Subcutaneous abdominal adipose tissue (tissue), 5 donors: Measurements from ENCODE around the gene ZNF366.

Experiments used
- H3K27ac ChIP-seq: one replicate; pipeline ENCODE4 v1.7.0; 2013; ENCODE audit warnings: low read depth, mild to moderate bottlenecking, inconsistent platforms, low read length, moderate library complexity
- H3K27me3 ChIP-seq, 5 donors: one replicate each; pipeline ENCODE4 v1.7.0; 2013; ENCODE audit warnings: low read length in 5 of 5, inconsistent platforms in 1 of 5; ENCODE audit not compliant: control insufficient read depth in 5 of 5, insufficient read depth in 4 of 5
- H3K36me3 ChIP-seq, 5 donors: one replicate each; pipeline ENCODE4 v1.7.0; 2013; ENCODE audit warnings: low read length in 5 of 5; ENCODE audit not compliant: control insufficient read depth in 5 of 5, insufficient read depth in 5 of 5
- H3K4me1 ChIP-seq, 5 donors: one replicate each; pipeline ENCODE4 v1.7.0; 2013; ENCODE audit warnings: low read length in 5 of 5, mild to moderate bottlenecking in 3 of 5, moderate library complexity in 1 of 5; ENCODE audit not compliant: control insufficient read depth in 5 of 5, insufficient read depth in 5 of 5
- H3K4me3 ChIP-seq, 5 donors: one replicate each; pipeline ENCODE4 v1.7.0; 2013; ENCODE audit warnings: low read length in 5 of 5, low read depth in 1 of 5
- H3K9ac ChIP-seq, 5 donors: one replicate each; pipeline ENCODE4 v1.7.0; 2013; ENCODE audit warnings: low read length in 5 of 5, mild to moderate bottlenecking in 4 of 5, moderate library complexity in 3 of 5
- H3K9me3 ChIP-seq, 5 donors: one replicate each; pipeline ENCODE4 v1.7.0; 2013; ENCODE audit warnings: low read length in 5 of 5; ENCODE audit not compliant: control insufficient read depth in 5 of 5
- donor health status: healthy.
- donor health status: healthy.
- donor health status: healthy.
- donor health status: healthy.
- donor health status: healthy.

The ZNF366 gene

DNA sequence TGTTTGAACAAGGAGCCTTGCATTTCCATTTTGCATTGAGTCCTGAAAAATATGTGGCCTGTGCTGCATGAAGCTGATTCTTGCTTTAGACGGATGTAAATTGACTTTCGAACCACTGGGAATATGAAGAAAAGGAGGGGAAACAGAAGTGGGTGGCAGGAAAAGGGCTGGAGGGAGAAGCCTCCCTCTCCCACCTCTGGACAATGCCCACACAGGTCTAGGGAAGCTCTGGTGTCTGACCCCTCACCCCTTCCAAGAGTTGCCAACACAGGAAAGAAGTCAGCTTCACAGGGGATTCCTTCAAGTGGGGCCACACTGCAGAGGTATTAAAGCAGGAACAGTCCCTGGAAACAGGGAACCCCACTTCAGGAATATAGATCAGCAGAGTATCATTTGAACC, 52.2 kb downstream of the ZNF366 start:
- Histone ChIP-seq H3K4me3 (no peak overlapping the region), H3K9ac (no peak overlapping the region), H3K4me1 (peaks cover 24 to 69% (median 32%) of the 10 kb centered on the region in 5 donors), H3K9me3 (no peaks in the 10 kb centered on the region), H3K27me3 (peaks cover 0 to 2% (median 0%) of the 10 kb centered on the region in 5 donors), H3K36me3 (peaks cover 0 to 15% (median 5%) of the 10 kb centered on the region in 5 donors), H3K27ac (peak overlapping the region; percentile 90)

DNA sequence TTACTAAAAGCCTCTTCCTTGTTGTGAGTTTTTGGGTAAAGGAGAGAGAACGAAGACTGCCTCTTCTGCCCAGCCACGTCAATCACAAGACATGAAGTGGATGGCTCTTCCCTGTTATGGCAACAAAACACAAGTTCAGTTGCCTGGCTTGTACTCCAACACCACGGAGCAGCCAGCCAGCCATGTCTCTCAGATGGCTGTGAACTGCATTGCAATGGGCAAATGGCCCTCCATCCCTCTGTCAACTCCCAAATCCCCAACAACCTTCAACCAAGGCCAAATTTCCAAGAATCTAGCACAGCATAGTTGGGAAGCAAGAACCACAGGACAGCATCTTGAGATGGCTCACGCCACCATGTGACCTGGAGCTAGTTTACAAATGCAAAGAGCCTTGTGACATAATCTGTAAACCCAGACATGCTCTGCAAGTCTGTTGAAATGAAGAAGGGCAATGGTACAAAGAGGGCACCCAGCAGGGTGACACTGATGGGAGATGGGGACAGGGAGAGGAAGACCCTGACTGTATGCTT, 53.9 kb downstream of the ZNF366 start:
- H3K27ac ChIP-seq, result peak overlapping the region; percentile 90
- peak overlapping the region in 2 of 5 donors; percentile 17 to 32 for H3K4me3 ChIP-seq
- H3K27me3 ChIP-seq, result peaks cover 0 to 2% (median 0%) of the 10 kb centered on the region in 5 donors
- peaks cover 24 to 64% (median 28%) of the 10 kb centered on the region in 5 donors for H3K4me1 ChIP-seq
- H3K36me3 ChIP-seq, result peaks cover 0 to 11% (median 0%) of the 10 kb centered on the region in 5 donors
- H3K9ac ChIP-seq, result peak overlapping the region in 2 of 5 donors; percentile 42 to 70
- no peaks in the 10 kb centered on the region for H3K9me3 ChIP-seq

DNA sequence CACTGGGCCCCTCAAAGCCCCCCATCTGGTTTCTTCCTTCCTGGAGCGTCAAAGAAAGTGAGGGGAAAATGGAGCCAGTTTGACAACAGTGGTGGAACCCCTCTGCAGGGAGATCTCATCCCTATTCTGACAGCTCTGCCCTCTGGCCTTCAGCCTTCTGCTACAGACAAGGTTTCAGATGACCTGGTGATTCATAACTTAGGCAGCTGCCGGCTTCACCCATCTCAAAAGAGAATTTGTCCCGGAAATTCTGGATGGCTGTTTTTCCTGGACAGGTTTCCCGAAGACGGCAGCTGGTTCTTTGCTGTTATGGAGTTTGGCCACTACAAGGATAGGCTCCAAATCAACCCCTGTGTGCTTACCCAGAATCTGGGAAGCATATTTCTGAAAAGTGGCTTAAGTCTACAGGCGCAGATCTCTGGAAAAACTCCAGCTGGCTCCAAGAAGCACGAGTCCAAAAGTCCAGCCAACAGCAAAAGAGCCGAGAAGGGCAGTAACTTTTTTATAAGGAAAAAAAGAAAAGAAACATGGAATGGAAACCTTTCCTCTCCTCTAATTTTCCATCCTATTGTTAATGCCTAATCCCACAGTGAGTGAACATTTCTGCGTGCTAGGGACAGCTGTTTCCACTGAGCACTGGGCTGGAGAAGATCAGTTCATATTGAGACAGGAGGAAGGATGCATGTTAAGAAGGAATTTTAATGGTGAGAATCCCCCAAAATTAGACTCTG, 54.5 kb downstream of the ZNF366 start:
- peak overlapping the region; percentile 90 for H3K27ac ChIP-seq
- H3K9ac ChIP-seq, result peak overlapping the region in 4 of 5 donors; percentile 21 to 82 (median 56)
- no peaks in the 10 kb centered on the region for H3K9me3 ChIP-seq
- H3K27me3 ChIP-seq, result peaks cover 0 to 2% (median 0%) of the 10 kb centered on the region in 5 donors
- peaks cover 0 to 11% (median 0%) of the 10 kb centered on the region in 5 donors for H3K36me3 ChIP-seq
- peak overlapping the region in 2 of 5 donors; percentile 5 to 32 for H3K4me3 ChIP-seq
- peaks cover 24 to 64% (median 28%) of the 10 kb centered on the region in 5 donors for H3K4me1 ChIP-seq

DNA sequence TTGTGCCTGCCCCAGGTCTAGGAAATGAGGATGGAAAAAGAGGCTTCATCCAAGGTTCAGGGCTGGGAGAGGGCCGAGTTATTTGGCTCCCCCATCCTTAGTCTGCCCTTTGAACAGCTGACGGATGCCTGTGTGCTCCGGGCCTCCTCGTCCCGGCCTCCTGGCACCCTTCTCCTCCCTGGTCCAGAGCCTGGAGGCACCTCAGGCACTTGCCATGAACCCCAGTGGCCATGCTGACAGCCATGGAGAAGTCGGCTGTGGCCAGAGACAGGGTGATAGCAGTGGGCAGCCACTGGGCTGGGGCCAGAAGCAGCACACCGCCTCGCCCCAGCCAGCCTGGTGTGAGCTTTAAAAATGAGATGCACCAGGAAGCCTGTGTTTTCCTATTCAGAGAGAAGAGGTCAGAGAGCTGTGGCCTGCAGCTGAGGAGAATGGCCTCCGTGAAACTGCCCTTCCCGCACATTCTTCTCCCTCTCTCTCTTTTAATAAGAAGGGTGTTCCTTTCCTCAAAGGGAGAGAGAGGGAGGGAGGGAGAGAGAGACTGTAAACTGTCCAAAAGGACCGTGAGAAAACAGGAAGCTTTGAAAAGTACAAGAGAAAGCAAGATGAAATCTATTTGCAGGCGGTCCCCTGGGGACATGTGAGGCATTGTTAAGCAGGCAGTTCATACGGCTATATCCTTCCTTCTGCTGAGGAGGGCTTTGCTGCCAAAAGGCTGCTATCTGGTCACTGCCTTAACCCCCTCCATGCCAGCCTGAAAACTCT, 55.3 kb downstream of the ZNF366 start:
- H3K36me3 ChIP-seq, result peaks cover 0 to 11% (median 4%) of the 10 kb centered on the region in 5 donors
- H3K27me3 ChIP-seq, result peaks cover 0 to 2% (median 0%) of the 10 kb centered on the region in 5 donors
- H3K9me3 ChIP-seq, result no peaks in the 10 kb centered on the region
- H3K27ac ChIP-seq, result peak overlapping the region; percentile 90
- peaks cover 24 to 64% (median 28%) of the 10 kb centered on the region in 5 donors for H3K4me1 ChIP-seq
- peak overlapping the region; percentile 5 to 82 (median 31) for H3K9ac ChIP-seq
- H3K4me3 ChIP-seq, result peak overlapping the region in 3 of 5 donors; percentile 3 to 32 (median 5)

DNA sequence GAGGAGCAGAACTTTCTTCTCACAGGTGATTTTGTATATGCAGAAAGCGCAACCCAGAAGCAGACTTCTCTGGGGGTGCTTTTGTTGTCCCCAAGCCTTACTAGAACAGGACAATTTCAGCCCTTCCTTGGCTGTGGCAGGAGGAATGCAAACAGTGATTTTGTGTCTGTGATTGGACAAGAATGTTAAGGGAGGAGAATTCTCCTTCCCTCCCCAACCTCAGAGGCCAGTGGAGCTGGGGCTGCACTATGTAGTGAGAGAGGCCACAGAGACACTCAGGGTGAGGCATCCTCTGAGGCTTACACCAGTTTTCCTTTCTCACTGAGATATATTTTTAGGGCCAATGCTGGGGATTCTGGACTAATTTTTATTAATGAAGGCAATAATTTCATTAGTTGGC, 58.8 kb downstream of the ZNF366 start:
- H3K36me3 ChIP-seq, result peaks cover 0 to 17% (median 10%) of the 10 kb centered on the region in 5 donors
- H3K9ac ChIP-seq, result no peak overlapping the region
- no peaks in the 10 kb centered on the region for H3K9me3 ChIP-seq
- peaks cover 0 to 2% (median 0%) of the 10 kb centered on the region in 5 donors for H3K27me3 ChIP-seq
- no peak overlapping the region for H3K4me3 ChIP-seq
- H3K27ac ChIP-seq, result no peak overlapping the region
- H3K4me1 ChIP-seq, result peaks cover 15 to 40% (median 22%) of the 10 kb centered on the region in 5 donors

DNA sequence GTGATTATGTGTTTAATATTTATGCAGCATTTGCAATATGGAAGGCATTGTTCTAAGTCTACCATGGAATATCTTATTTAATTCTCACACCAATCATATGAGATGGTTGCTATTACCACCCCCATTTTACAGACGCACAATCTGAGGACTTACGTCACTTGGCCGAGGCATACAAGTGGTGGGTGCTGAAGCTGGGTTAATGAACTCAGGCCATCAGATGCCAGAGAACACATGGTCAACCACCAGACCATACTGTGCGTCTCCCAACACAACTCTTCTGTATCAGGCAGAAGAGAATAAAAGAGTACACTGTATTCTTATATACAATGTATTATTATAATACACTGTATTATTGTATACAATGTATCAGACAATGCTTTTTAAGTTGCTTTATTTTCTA, 59.5 kb downstream of the ZNF366 start:
- Histone ChIP-seq H3K36me3 (peaks cover 0 to 17% (median 10%) of the 10 kb centered on the region in 5 donors), H3K27me3 (peaks cover 0 to 2% (median 0%) of the 10 kb centered on the region in 5 donors), H3K9me3 (no peaks in the 10 kb centered on the region), H3K9ac (no peak overlapping the region), H3K4me1 (peaks cover 10 to 34% (median 15%) of the 10 kb centered on the region in 5 donors), H3K4me3 (no peak overlapping the region), H3K27ac (no peak overlapping the region)

DNA sequence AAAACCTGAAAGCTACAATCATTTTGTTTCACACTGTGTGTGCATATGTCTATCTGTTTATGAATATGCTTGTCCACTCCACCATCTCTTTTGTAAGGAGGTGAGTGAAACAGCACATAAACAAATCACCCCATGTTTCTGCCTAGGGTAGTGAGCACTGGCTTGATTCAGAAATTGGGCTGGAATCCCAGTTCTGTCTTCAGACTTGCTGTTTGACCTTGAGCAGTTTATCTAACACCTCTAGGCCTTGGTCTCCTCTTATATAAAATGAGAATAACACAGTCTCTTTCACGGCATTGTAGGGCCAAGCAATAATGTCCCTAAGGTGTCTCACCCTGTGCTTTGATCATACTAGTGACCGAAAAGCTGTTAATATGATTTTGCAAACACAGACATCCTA, 61.2 kb downstream of the ZNF366 start:
- Histone ChIP-seq H3K27ac (no peak overlapping the region), H3K36me3 (peaks cover 0 to 25% (median 14%) of the 10 kb centered on the region in 5 donors), H3K4me3 (no peak overlapping the region), H3K27me3 (no peaks in the 10 kb centered on the region), H3K4me1 (peaks cover 0 to 22% (median 4%) of the 10 kb centered on the region in 5 donors), H3K9ac (no peak overlapping the region), H3K9me3 (no peaks in the 10 kb centered on the region)

DNA sequence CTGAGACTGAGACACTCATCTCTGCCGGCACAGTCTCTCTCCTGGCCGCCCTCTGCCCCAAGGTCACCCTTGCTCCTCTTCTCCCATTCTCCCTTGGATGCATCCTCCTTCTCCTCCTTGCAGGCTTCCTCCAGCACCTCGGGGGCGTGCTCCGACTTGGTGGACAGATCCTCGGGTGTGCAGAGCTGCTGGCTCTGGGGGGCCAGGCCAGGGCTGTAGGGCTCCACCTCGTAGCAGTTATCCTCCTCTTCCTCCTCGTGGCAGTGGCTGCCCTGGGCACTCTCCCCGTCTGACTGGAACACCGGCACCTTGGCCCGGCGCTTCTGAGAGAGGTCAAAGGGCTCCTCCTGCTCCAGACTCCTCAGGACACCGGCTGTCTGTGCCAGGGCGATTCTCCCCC, 63.3 kb downstream of the ZNF366 start:
- Histone ChIP-seq H3K27me3 (no peaks in the 10 kb centered on the region), H3K27ac (no peak overlapping the region), H3K36me3 (peaks cover 0 to 25% (median 9%) of the 10 kb centered on the region in 5 donors), H3K4me3 (no peak overlapping the region), H3K4me1 (peaks cover 0 to 18% (median 4%) of the 10 kb centered on the region in 5 donors), H3K9ac (no peak overlapping the region), H3K9me3 (no peaks in the 10 kb centered on the region)

DNA sequence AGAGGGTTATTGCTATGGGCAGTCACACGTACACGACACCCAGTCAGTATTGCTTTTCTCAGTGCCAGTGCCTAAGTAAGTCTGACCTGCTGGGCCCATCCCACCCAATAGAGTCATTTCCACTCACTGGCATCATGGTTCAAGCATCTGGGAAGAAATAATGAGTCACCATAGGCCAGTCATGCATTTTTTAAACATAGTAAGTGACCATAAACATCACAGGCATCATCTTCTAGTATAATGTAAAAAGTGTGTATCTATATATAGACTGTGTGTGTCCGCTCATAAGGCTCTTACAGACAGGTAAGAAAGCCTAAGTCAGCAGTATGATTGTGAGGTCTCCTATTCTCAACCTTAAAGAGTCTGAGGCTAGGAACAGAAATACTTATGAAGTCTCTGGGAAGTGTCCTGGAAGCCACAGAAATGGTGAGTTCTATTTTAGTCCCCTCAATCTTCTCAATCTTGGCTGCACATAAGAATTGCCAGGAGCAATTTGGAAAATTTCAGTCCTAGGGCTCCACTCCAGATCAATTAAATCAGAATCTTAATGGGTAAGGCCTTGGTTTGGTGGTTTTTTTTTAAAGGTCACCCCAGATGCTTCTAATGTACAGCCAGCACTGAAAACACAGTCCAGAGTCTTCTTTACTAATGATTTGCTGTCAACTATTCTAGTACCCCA, 65.2 kb downstream of the ZNF366 start:
- Histone ChIP-seq H3K9me3 (no peaks in the 10 kb centered on the region), H3K4me1 (peaks cover 0 to 18% (median 4%) of the 10 kb centered on the region in 5 donors), H3K27ac (no peak overlapping the region), H3K27me3 (no peaks in the 10 kb centered on the region), H3K4me3 (no peak overlapping the region), H3K9ac (no peak overlapping the region), H3K36me3 (peaks cover 0 to 22% (median 9%) of the 10 kb centered on the region in 5 donors)
